Esophagus squamous epithelium (tissue), 5 donors: ENCODE measurements around the gene APCDD1. TPM values are rescaled to one million over a fixed set of nuclear protein-coding genes. Genes with fewer than 3 reads are reported as not detected.
"Not testable (repeated sequence)": the region's sequence is repeated elsewhere in the genome, so short reads cannot be mapped to it uniquely, and the experiment has no call there.

Source experiments
- DNase-seq: peaks from one replicate; lab custom pipeline; 2025; lab: John Stamatoyannopoulos, UW
- H3K27ac ChIP-seq, 4 donors: fragments of 200-600 bp; sonication (generic); one replicate each; pipeline ENCODE4 v1.5.1; 2016 to 2019; ENCODE audit warnings: mild to moderate bottlenecking in 1 of 4
- H3K27me3 ChIP-seq, 4 donors: fragments of 200-600 bp; sonication (generic); 1 replicate in 3 of 4; 2 replicates in 1 of 4; pipeline versions ENCODE4 v1.5.1 to v1.6.0; 2017 to 2021; ENCODE audit warnings: antibody characterized with exemption in 1 of 4
- H3K36me3 ChIP-seq, 3 donors: fragments of 200-600 bp; sonication (generic); one replicate each; pipeline ENCODE4 v1.5.1; 2016 to 2019
- H3K4me1 ChIP-seq, 3 donors: fragments of 200-600 bp; sonication (generic); one replicate each; pipeline ENCODE4 v1.5.1; 2017 to 2019
- H3K4me3 ChIP-seq, 4 donors: fragments of 200-600 bp; sonication (generic); 1 replicate in 3 of 4; 2 replicates in 1 of 4; pipeline ENCODE4 v1.5.1; 2016 to 2019; ENCODE audit warnings: mild to moderate bottlenecking in 2 of 4, moderate library complexity in 1 of 4
- H3K9me3 ChIP-seq, 3 donors: fragments of 200-600 bp; sonication (generic); one replicate each; pipeline ENCODE4 v1.5.1; 2016 to 2019
- CTCF ChIP-seq, 6 experiments: fragments of 450-650 bp in 4 of 6; fragments of 200-600 bp in 2 of 6; sonication (generic) in 2 of 6; IDR thresholded peaks; one replicate each; pipeline ENCODE4 v1.5.1; 2016 to 2019; ENCODE audit warnings: antibody characterized with exemption in 6 of 6, mild to moderate bottlenecking in 4 of 6, moderate library complexity in 4 of 6
- POLR2A ChIP-seq, 4 donors: fragments of 450-650 bp; IDR thresholded peaks; one replicate each; pipeline ENCODE4 v1.6.1; 2017; ENCODE audit warnings: antibody characterized with exemption in 4 of 4, mild to moderate bottlenecking in 4 of 4, moderate library complexity in 3 of 4
- WGBS, 2 donors: methylation state at CpG; one replicate each; pipeline ENCODE4 v1.1.5; 2018; 5-methylcytosine and 5-hydroxymethylcytosine counted together
- intact Hi-C: fragments of 100-400 bp; cut with DNase I; formaldehyde crosslinking; loops from one replicate; pipeline ENCODE4 v1.15.0; 2022
- total RNA-seq, 4 donors: library from RNA; depleted of rRNA; stranded (reverse); fragments of >200 nt; gene quantifications; one replicate each; pipeline ENCODE4 v1.1.0, GENCODE V29; 2016
- donor health status: DM: yes; HTN: yes; CAD: no.

The APCDD1 gene
- total RNA-seq, 4 donors from 2014 or later: 16.5 to 76.5 (median 41.4) TPM

- no peak overlapping the region for H3K4me3 ChIP-seq
- H3K4me1 ChIP-seq: peaks cover 0 to 68% (median 4%) of the 10 kb centered on the region in 3 donors
- H3K27me3 ChIP-seq: no peaks in the 10 kb centered on the region
- H3K36me3 ChIP-seq: peaks cover 0 to 11% (median under 1%) of the 10 kb centered on the region in 3 donors
- no peak overlapping the region for H3K27ac ChIP-seq
- intact Hi-C loops: no loop called here
- TF ChIP-seq POLR2A (IDR thresholded peaks at IDR 0.05): no peak
- TF ChIP-seq CTCF (IDR thresholded peaks at IDR 0.05): no peak
- no peak for DNase-seq
- H3K9me3 ChIP-seq: no peaks in the 10 kb centered on the region
- 84 to 94% methylated on average over 4 of the region's 4 CpGs for WGBS, 2 donors
Measured at GRCh38 chr18:10463741-10464140, 9.3 kb downstream of the APCDD1 start.

GRCh38 chr18:10464161-10464648 lies 9.8 kb downstream of the APCDD1 start:
- H3K9me3 ChIP-seq, H3K27me3 ChIP-seq, intact Hi-C loops, H3K4me3 ChIP-seq, DNase-seq, H3K27ac ChIP-seq: not testable (repeated sequence)
- Histone ChIP-seq H3K36me3 (peaks cover 0 to 16% (median 3%) of the 10 kb centered on the region in 3 donors), H3K4me1 (peaks cover 0 to 64% (median under 1%) of the 10 kb centered on the region in 3 donors)
- WGBS, 2 donors: 90 to 96% methylated on average over 2 of the region's 2 CpGs

GRCh38 chr18:10465174-10465939 lies 10.9 kb downstream of the APCDD1 start:
- H3K9me3 ChIP-seq: no peaks in the 10 kb centered on the region
- H3K27me3 ChIP-seq: no peaks in the 10 kb centered on the region
- H3K27ac ChIP-seq: no peak overlapping the region
- TF ChIP-seq POLR2A (IDR thresholded peaks at IDR 0.05): no peak
- TF ChIP-seq CTCF (IDR thresholded peaks at IDR 0.05): no peak
- no peak for DNase-seq
- H3K4me3 ChIP-seq: no peak overlapping the region
- WGBS, 2 donors: 60 to 62% methylated on average over 9 of the region's 9 CpGs
- peaks cover 0 to 28% (median 7%) of the 10 kb centered on the region in 3 donors for H3K36me3 ChIP-seq
- H3K4me1 ChIP-seq: peaks cover 0 to 54% (median 0%) of the 10 kb centered on the region in 3 donors
- intact Hi-C loops: no loop called here

GRCh38 chr18:10470429-10470828 lies 16.0 kb downstream of the APCDD1 start:
- no peak for DNase-seq
- H3K27me3 ChIP-seq: no peaks in the 10 kb centered on the region
- 77 to 79% methylated on average over 7 of the region's 7 CpGs for WGBS, 2 donors
- H3K36me3 ChIP-seq: peaks cover 0 to 78% (median 7%) of the 10 kb centered on the region in 3 donors
- TF ChIP-seq POLR2A (IDR thresholded peaks at IDR 0.05) (no peak), CTCF (IDR thresholded peaks at IDR 0.05) (no peak)
- intact Hi-C loops: no loop called here
- H3K4me1 ChIP-seq: peaks cover 0 to 40% (median 0%) of the 10 kb centered on the region in 3 donors
- H3K4me3 ChIP-seq: no peak overlapping the region
- H3K9me3 ChIP-seq: no peaks in the 10 kb centered on the region
- no peak overlapping the region for H3K27ac ChIP-seq

- H3K27me3 ChIP-seq: no peaks in the 10 kb centered on the region
- no peak for TF ChIP-seq POLR2A (IDR thresholded peaks at IDR 0.05)
- 85 to 97% methylated on average over 5 to 6 of the region's 22 CpGs for WGBS, 2 donors
- H3K36me3 ChIP-seq: peaks cover 0 to 87% (median 7%) of the 10 kb centered on the region in 3 donors
- intact Hi-C loops: no loop called here
- no peak for DNase-seq
- H3K9me3 ChIP-seq: no peaks in the 10 kb centered on the region
- no peak overlapping the region for H3K4me3 ChIP-seq
- H3K27ac ChIP-seq: no peak overlapping the region
- H3K4me1 ChIP-seq: peaks cover under 1 to 40% (median 1%) of the 10 kb centered on the region in 3 donors
Measured at GRCh38 chr18:10471574-10471973, 17.1 kb downstream of the APCDD1 start.

- no peak overlapping the region for H3K4me3 ChIP-seq
- WGBS, 2 donors: 52 to 95% methylated on average over 2 to 4 of the region's 5 CpGs
- no peak for DNase-seq
- peaks cover 0 to 91% (median 7%) of the 10 kb centered on the region in 3 donors for H3K36me3 ChIP-seq
- H3K9me3 ChIP-seq: no peaks in the 10 kb centered on the region
- no peak for TF ChIP-seq CTCF (IDR thresholded peaks at IDR 0.05)
- TF ChIP-seq POLR2A (IDR thresholded peaks at IDR 0.05): no peak
- no peaks in the 10 kb centered on the region for H3K27me3 ChIP-seq
- no peak overlapping the region for H3K27ac ChIP-seq
- intact Hi-C loops: no loop called here
- peaks cover 9 to 44% (median 10%) of the 10 kb centered on the region in 3 donors for H3K4me1 ChIP-seq
Measured at GRCh38 chr18:10473132-10473531, 18.7 kb downstream of the APCDD1 start.
